Brain pericyte (primary cell): ENCODE results near the gene FTH1.

Experiments used
- DNase-seq: peaks from one replicate; pipeline ENCODE4 v3.0.0-alpha.2; 2012; ENCODE audit warnings: low read depth, low spot score

The FTH1 gene

DNA sequence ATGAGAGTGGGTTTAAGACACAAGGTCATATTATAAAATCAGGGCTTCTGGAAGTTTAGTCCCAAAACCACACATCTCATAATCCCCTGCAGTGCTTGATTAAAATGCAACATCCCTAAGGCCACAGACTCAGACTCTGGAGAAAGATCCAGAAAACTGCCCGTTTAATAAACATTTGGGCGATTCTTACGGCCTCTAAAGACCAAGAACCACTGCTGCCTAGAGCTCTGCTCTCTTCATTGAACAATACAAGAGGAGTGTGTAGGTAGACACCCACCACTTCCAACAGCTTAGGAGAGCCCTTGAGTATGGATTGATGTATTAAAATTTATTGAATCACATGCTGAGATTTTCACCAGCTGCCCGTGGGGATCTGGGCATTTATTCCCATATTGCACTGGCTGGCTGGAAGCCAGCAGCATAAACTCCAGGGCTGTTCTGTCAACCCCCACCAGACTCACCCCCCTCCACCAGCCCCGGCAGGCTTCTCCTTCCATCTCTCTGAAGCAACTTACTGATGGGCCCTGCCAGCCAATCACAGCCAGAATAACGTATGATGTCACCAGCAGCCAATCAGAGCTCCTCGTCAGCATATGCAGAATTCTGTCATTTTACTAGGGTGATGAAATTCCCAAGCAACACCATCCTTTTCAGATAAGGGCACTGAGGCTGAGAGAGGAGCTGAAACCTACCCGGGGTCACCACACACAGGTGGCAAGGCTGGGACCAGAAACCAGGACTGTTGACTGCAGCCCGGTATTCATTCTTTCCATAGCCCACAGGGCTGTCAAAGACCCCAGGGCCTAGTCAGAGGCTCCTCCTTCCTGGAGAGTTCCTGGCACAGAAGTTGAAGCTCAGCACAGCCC, 18.0 kb downstream of the FTH1 start:
- DNase-seq: no peak

DNA sequence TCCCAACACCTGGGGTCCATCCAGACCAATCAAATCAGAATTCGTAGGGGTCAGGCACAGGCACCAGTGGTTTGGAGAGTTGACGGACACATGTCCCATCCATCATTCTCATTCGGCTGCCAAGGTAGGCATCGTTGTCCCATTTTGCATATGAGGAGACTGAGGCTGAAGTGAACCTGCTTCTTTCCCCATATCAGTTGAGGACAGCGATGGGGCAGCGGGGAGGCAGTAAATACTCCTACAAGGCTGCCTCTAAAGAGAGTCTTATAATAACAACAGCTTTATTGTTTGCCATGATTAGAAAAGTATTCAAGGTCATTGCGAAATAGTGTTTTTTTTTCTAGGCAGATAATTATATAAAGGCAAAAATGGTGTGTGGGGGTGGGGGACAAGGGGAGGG, 18.9 kb downstream of the FTH1 start:
- DNase-seq: no peak

DNA sequence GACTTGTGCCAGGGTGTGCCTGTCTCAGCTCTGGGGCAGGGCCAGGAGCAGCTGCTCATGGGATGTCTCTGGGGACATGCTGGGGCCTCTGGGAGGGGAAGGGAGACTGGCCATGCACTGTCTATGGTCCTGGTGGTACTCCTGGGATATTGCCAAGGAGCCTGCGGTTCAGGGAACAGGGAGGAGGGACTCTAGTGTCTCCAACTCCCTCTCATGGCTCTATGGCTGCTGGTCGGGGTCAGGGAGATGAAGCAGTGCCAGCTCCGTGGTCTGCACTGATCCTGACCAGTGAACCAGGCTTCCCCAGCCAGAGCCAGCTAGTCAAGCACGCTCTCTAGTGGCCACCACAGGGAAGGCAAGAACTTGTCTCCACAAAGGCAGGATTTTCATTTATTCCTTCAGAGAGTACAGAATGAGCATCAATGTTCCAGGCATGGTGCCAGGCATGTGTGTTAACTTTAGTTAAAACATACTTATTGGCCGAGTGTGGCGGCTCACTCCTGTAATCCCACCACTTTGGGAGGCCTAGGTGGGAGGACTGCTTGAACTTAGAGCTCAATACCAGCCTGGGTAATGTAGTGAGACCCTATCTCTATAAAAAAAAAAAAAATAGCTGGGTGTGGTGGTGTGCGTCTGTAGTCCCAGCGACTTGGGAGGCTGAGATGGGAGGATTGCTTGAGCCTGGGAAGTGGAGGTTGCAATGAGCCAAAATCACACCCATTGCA, 19.8 kb downstream of the FTH1 start:
- DNase-seq: peak; percentile 77

DNA sequence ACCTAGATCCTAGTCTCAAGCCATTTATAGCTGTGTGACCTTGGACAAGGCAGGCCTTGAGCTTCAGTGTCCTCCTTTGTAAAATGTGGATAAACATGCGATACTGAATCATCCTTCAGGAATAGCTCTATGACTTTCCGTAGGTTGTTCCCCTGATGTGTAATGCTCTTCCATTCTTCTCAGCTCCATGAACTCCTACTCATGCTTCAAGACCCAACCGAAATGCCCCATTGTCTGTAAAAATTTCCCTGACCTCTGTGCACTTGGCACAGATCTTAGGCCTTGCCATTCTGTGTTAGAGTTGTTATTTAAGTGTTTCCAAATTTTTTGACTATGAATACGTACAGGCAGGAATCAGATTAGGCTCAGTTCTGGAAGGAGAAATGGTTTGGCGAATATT, 20.5 kb downstream of the FTH1 start:
- no peak for DNase-seq

DNA sequence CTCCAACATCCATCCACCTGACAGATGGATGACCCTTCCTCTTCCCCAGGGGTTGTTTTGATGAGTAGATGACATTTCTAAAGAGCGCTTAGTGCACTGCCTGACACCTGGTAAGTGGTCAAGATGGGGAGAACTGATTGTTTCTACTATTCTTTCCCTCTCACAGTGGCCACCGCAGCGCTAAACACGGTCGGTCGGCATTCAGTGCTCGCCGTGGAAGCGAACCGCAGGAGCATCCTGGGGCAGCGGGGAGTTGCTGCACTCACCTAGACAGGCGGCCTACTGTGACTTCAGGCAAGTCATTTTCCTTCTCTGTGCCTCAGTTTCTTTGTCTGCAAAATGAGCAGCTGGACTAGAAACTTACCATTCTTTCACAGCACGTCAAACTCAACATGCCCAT, 22.2 kb downstream of the FTH1 start:
- DNase-seq: no peak

DNA sequence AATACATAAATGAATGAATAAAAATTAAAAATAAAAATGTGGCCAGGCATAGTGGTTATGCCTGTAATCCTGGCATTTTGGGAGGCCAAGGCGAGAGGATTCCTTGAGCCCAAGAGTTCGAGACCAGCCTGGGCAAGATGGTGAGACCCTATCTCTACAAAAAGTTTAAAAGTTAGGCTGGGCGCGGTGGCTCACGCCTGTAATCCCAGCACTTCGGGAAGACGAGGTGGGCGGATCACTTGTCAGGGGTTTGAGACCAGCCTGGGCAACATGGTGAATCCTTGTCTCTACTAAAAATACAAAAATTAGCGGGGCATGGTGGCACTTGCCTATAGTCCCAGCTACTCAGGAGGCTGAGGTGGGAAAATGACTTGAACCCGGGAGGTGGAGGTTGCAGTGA, 27.0 kb downstream of the FTH1 start:
- DNase-seq: no peak

DNA sequence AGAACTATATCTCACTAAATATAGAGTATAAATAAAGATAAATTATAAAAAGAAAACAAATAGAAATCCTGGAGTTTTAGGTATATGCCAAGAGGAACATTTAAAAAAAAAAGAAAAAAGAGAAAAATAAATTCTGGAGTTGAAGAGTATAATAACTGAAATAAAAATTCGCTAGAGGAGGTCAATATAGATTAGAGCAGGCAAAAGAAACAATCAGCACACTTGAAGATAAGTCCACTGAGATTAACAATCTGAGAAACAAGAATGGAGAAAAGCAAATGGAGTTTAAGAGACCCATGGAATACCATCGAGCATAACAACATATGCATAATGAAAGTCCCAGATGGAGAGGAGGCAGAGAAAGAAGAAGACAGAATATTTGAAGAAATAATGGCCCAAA, 31.6 kb downstream of the FTH1 start:
- no peak for DNase-seq

DNA sequence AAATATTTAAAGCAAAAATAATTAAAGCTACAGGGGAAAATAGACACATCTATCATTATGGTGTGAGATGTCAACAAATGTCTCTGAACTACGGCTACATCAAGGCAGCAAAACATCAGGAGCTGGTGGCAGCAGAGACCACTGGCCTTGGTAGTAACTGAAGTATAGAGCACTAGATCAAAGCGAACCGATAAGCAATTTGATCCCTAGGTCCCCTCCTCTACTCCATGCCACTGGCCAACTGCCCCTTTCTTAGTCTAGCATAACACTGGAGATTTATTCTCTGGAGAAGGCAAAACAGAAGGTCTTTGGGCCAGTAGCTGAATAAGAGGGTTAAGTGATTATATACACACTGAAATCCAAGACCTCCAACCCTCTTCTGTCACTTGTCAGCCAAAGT, 36.5 kb downstream of the FTH1 start:
- DNase-seq: no peak

DNA sequence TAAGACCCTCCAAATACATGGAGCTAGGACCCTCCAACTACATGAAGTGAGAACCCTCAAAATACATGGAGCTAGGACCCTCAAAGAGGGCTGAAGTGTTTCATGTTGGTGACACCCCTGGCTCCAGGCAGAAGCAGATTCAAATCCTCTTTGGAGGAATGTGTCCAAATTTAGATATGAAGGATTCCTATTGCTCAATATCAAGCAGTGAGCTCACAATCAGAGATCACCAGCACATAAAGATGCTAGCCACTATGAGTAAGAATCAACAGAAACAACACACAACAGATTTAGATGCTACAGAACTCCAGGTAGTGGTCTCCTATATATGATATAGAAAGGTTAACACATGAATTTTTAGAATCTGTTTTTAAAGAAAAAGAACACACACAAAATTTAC, 38.8 kb downstream of the FTH1 start:
- DNase-seq: no peak

DNA sequence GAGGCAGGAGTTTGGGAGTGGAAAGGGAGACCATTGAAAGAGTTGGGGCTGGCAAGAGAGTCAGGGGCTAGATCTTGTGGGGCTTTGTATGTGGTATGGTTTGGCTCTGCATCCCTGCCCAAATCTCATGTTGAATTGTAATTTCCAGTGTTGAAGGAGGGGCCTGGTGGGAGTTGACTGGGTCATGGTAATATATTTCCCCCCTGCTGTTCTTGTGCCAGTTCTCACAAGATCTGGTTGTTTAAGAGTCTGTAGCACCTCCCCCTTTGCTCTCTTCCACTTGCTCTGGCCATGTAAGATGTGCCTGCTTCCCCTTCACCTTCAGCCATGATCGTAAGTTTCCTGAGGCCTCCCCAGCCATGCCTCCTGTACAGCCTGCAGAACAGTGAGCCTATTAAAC, 39.9 kb downstream of the FTH1 start:
- no peak for DNase-seq

DNA sequence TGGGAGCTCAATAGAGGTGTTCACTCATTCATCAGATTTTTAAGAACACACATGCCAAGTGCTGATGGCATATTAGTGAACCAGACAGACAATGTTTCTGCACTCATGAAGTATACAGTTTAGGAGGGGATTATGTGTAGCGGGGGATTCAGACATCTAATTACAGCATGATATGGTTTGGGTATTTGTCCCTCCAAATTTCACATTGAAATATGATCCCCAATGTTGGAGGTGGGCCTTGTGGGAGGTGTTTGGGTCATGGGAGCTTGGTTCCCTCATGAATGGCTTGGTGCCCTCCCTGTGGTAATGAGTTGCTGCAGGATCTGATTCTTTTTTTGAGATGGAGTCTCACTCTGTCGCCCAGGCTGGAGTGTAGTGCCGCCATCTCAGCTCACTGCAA, 41.2 kb downstream of the FTH1 start:
- no peak for DNase-seq

DNA sequence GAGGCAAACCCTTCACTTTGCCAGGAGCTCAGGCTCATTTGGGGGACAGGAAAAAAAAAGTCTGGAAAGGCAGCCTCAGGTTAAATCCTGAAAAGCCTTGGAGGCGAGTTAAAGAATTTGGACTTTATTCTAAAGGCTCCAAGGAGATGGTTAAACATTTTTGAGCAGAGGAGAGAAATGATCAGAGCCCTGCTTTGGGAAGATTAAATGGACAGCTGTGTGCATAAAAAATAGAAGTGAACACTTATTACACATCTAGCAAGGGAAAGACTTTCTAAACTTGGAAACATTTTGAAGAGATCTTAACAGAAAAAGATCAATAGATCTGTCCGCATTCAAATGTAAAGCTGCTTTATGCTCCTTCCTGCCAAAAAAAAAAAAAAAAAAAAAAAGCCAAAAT, 41.7 kb downstream of the FTH1 start:
- DNase-seq: no peak

DNA sequence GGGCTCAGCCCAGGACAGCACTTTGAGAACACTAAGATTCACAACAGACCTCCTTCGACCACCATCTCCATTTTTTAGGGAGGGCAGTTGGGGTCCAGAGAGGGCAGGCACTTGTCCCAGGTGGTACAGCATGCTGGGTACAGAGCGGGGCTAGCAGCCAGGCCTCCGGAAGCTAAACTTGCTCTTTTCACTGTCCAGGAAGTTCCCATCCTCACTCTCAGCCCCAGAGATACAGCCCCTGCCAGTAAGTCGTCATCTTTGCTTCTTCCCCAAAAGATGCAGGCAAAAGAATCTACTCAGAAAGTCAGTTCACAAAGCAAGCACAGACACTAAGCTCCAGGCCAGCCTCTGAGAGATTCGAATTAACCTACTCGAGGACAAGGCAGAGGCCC, 43.4 kb downstream of the FTH1 start:
- DNase-seq: no peak

DNA sequence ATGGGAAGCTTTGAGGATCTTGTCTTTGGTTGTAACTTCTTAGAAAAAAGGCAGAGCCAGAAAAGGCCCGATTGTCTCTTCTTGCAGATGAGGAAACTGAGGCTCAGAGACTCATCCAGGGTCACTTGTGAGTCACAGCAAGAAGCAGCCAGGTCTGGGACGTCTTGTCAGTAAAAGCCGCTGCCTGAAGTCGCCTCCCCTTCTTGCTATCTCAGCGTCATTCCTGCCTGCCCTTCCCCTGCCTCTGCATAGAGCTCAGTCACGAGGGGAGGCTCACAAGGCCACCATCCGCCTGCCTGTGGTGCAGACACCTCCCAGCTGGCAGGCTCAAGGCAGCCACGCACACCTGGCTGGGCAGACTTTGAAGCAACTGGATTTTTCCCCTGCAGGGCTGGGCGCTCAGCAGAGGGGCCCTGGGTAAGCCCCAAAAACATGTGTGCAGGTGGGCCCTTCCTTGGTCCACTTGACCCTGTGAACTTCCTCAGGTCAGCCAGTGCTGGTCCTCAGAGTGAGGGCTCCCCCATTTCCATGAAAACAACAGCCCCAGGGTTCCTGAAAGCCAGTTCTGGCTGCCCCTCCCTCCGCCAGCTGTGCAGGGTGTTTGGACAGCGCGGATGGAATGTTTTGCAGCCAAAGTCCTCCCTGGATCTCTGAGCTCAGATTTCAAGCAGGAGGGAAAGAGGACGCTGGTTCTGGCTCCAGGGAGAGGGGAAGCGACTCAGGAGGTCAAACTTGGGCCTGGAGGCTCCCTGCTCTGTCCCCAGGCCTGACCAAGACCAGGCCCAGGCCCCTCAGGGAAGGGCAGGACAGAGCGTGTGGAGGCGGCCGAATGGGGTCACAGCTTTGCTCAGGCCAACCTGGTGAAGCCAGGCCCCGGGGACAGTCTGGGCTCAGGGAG, 44.0 kb downstream of the FTH1 start:
- peak; percentile 77 for DNase-seq

DNA sequence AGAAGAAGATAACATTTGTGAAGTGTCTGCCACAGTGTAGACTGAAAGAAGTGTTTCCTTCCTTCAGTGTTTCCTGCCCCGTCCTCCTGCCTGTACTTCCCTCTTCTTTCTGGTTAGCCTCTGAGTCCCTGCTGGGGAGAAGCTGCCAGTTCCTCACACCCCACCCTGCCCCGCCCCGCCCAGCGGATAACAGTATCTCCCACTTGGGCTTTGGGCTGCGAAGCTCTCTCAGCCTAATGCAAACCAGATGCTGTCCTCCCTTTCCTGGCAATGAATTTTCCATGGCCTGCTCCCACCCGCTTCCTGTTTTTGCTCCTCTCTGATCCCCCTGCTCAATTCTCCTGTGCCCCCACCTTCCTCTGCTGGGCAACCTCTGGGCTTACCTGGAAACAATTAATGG, 44.9 kb downstream of the FTH1 start:
- DNase-seq: peak; percentile 55

DNA sequence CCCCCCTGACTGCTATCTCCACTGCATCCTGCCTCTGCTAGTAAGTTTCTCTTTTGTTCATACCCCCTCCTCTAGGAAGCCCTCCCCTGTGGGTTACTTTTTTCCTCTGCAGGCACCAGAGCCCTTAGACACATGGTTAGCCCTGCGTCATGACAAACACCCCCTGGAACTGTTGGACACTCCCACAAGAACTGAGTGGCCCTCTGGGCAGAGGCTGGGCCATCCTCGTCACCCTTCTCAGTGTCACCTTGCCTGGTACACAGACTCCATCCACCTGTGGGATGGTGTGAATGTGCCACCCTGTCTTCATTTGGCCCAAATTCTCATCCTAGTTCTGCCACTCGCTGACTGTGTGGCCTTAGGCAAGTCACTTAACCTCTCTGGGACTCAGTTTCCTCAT, 46.0 kb downstream of the FTH1 start:
- DNase-seq: no peak

DNA sequence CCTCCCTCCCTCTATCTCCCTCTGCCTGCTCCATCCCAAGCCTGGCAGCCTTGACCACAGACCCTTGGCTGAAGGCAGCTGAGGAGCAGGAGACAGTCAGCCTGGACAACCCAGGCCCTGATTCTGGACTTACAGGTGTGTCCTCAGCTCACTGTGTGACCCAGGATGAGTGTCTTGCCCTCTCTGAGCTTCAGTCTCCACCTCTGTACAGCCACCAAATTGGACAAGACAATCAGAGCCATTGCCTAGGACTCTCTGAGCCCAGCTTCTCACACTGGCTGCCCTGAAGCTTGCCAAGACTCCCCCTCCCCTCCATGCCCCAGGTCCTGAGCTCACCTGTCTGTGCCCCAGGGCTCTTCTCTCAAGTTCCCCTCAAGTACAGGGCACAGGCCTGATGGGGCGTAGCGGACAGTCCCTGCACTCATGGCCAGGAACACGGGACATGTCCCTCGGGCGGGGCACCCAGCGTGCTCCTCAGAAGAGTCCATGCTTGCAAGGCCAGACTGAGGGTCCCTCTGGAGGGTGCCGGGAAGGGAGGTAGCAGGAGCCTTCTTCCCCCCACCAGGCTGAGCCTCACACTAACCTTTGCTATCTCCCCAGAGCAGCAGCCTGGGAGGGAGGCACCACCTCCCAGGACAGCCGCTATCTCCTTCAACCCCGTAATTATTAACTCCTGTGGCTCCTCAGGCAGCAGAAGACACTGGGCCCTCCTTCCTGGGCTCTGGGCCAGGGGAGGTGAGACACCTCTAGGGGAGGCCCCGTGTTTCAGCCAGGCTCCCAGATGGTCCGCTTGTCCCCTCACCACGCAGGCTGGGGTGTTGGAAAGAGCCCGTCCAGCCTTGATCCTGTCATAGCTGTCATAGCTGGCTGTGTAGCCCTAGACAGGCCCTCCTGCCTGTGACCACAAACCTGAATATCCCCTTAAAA, 47.5 kb downstream of the FTH1 start:
- DNase-seq: no peak

DNA sequence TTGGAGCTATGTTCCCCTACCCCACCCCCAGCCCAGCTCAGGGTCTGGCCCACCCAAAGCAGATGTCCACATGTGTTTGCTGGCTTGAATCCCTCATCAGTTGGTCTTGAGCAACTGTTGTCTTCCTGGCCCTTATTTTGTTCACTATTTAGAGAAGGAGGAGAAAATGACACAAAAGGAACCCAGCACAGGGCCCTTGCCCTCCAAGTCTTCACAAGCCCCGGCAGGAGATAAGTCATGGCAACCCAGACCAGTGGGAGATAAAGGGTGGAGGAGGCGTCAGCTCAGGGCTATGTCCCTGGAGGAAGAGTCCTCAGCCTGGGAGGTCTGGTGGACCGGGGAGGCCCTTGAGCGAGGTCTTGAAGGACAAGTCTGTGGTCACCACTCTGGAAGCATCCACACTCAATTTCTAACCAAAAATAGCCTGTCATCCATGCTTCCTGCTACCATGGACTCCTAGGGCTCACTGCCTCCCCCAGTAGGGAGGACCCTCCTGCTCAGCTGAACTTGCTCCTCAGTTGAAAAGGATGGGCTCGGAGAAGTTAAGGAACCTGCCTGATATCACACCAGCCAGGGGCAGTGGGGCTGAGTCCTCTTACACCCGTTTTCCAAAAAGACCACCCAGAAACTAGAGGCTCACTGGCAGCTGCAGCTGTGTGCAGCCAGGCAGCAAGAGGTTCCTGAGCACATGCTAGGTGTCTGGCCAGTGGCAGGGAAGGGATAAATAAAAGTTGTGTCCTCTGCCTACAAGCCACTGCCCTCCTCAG, 48.3 kb downstream of the FTH1 start:
- DNase-seq: no peak

DNA sequence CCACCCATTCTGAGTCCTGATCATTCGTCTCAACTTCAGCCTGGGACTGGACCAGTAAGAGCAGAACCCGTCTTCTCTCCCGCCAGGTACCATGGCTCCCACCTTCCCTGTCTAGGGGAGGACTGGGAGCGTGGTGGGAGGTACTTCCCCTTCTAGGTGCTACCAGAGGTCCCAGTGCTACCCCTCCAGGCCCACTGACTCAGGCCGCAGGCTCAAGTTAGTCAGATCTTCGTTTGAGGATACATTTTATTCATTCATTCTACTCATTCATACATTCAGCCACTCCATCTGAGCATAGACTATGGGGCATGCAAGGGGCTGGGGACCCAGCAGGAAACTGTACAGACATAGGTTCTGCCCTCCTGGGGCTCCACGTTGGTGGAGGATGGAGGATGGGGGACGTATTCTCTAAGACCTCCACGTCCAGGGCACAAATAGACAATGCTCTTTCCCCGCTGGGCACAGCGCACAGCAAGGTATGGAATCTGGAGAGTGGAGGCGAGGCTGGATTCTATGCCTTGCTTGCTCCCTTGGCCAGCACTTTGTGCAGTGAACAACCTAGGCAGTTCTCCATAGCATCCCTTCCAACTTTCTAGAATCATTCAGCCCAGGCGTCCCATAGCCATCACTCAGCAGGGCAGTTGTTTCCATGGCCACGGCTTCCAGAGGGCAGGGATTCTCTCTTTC, 49.0 kb downstream of the FTH1 start:
- DNase-seq: no peak
